Measurements from ENCODE around the gene RBPMS2.

RBPMS2 gene

GRCh38 chr15:64780600-64781156 is 5.3 kb upstream of the RBPMS2 start:
- no peak overlapping the region for H3K9ac ChIP-seq (ENCODE audit: low read length)
- no peak overlapping the region for H3K4me2 ChIP-seq (ENCODE audit: low read length)
- TF ChIP-seq CTCF (IDR thresholded peaks at IDR 0.05; ENCODE audit: low read depth, low read length) (no peak), EZH2phosphoT487 (IDR thresholded peaks at IDR 0.05; ENCODE audit: low read depth) (no peak)
- no peaks in the 10 kb centered on the region for H4K20me1 ChIP-seq (ENCODE audit: insufficient read depth, low read length)
- no peaks in the 10 kb centered on the region for H3K4me1 ChIP-seq (ENCODE audit: low read length)
- no peak overlapping the region for H3K4me3 ChIP-seq (ENCODE audit: low read length)
- H2AFZ ChIP-seq (ENCODE audit: low read depth, low read length) = no peak overlapping the region
- H3K36me3 ChIP-seq (replicated peaks; ENCODE audit: low read depth, low read length) = no peaks in the 10 kb centered on the region
- no peaks in the 10 kb centered on the region for H3K9me3 ChIP-seq (ENCODE audit: insufficient read depth, low read length)
- no peaks in the 10 kb centered on the region for H3K27me3 ChIP-seq (ENCODE audit: low read depth, low read length)
- no peaks in the 10 kb centered on the region for H3K79me2 ChIP-seq (ENCODE audit: low read length)
- H3K27ac ChIP-seq (ENCODE audit: low read length) = no peak overlapping the region

- Histone ChIP-seq H3K9ac (ENCODE audit: low read length) (no peak overlapping the region), H3K79me2 (ENCODE audit: low read length) (no peaks in the 10 kb centered on the region), H3K4me1 (ENCODE audit: low read length) (no peaks in the 10 kb centered on the region), H3K4me3 (ENCODE audit: low read length) (no peak overlapping the region), H3K27ac (ENCODE audit: low read length) (no peak overlapping the region), H3K9me3 (ENCODE audit: insufficient read depth, low read length) (no peaks in the 10 kb centered on the region), H3K36me3 (replicated peaks; ENCODE audit: low read depth, low read length) (no peaks in the 10 kb centered on the region), H4K20me1 (ENCODE audit: insufficient read depth, low read length) (no peaks in the 10 kb centered on the region), H3K4me2 (ENCODE audit: low read length) (no peak overlapping the region), H2AFZ (ENCODE audit: low read depth, low read length) (no peak overlapping the region), H3K27me3 (ENCODE audit: low read depth, low read length) (no peaks in the 10 kb centered on the region)
- TF ChIP-seq EZH2phosphoT487 (IDR thresholded peaks at IDR 0.05; ENCODE audit: low read depth) (no peak), CTCF (IDR thresholded peaks at IDR 0.05; ENCODE audit: low read depth, low read length) (no peak)
Observed at GRCh38 chr15:64779630-64780029, 4.2 kb upstream of the RBPMS2 start.

- Histone ChIP-seq H3K27me3 (ENCODE audit: low read depth, low read length) (no peaks in the 10 kb centered on the region), H4K20me1 (ENCODE audit: insufficient read depth, low read length) (no peaks in the 10 kb centered on the region), H3K9ac (ENCODE audit: low read length) (no peak overlapping the region), H3K4me1 (ENCODE audit: low read length) (no peaks in the 10 kb centered on the region), H3K9me3 (ENCODE audit: insufficient read depth, low read length) (no peaks in the 10 kb centered on the region), H3K79me2 (ENCODE audit: low read length) (no peaks in the 10 kb centered on the region), H2AFZ (ENCODE audit: low read depth, low read length) (no peak overlapping the region), H3K4me3 (ENCODE audit: low read length) (no peak overlapping the region), H3K36me3 (replicated peaks; ENCODE audit: low read depth, low read length) (no peaks in the 10 kb centered on the region), H3K4me2 (ENCODE audit: low read length) (no peak overlapping the region), H3K27ac (ENCODE audit: low read length) (no peak overlapping the region)
- TF ChIP-seq EZH2phosphoT487 (IDR thresholded peaks at IDR 0.05; ENCODE audit: low read depth) (no peak), CTCF (IDR thresholded peaks at IDR 0.05; ENCODE audit: low read depth, low read length) (no peak)
Observed at GRCh38 chr15:64779024-64779423, 3.6 kb upstream of the RBPMS2 start.

DNA sequence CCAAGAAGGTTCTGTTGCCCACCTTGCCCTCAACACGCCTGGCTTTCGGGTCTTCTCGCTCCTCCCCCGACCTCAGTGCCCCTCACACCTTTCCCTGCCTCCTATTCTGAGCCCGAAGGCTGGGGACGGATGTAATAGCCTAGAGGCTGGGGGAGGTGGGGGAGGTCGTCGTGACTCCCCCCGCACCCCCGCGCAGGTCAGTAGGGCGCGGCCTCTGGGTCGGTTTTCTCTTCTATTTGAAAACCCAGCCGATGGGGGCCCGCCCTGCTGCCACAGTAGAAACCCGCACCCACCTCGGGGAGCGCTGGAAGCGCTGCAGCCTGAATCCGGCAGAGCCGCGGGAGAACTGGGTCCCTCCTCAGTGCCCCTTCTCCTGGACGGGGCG is 1.0 kb upstream of the RBPMS2 start:
- Histone ChIP-seq H3K4me1 (ENCODE audit: low read length) (no peaks in the 10 kb centered on the region), H3K4me3 (ENCODE audit: low read length) (no peak overlapping the region)

More for the DNA sequence above, 1.0 kb upstream of the RBPMS2 start:
- Histone ChIP-seq H3K4me2 (ENCODE audit: low read length) (no peak overlapping the region), H2AFZ (ENCODE audit: low read depth, low read length) (no peak overlapping the region), H3K79me2 (ENCODE audit: low read length) (no peaks in the 10 kb centered on the region), H3K9ac (ENCODE audit: low read length) (no peak overlapping the region), H3K27ac (ENCODE audit: low read length) (no peak overlapping the region), H3K27me3 (ENCODE audit: low read depth, low read length) (no peaks in the 10 kb centered on the region), H3K9me3 (ENCODE audit: insufficient read depth, low read length) (no peaks in the 10 kb centered on the region), H3K36me3 (replicated peaks; ENCODE audit: low read depth, low read length) (no peaks in the 10 kb centered on the region), H4K20me1 (ENCODE audit: insufficient read depth, low read length) (no peaks in the 10 kb centered on the region)
- no peak for TF ChIP-seq CTCF (IDR thresholded peaks at IDR 0.05; ENCODE audit: low read depth, low read length)
- TF ChIP-seq EZH2phosphoT487 (IDR thresholded peaks at IDR 0.05; ENCODE audit: low read depth) = no peak

Measured in OCI-LY3 (cell line).